Stimulated activated CD8-positive, alpha-beta memory T cell treated with anti-CD3 and anti-CD28 coated beads, Interleukin-7, amount 100 ng/mL, for 48 hours (primary cell): ENCODE data around the gene RFX6.

Experiments used
- DNase-seq, 2 donors: peaks; one replicate each; pipeline ENCODE4 v3.0.0-alpha.2; 2020; ENCODE audit warnings: low read depth in 1 of 2; ENCODE audit errors: extremely low read depth in 1 of 2

Gene RFX6

GRCh38 chr6:116888732-116889360 lies 11.8 kb downstream of the RFX6 start:
- no peak for DNase-seq

GRCh38 chr6:116894669-116895068 lies 17.6 kb downstream of the RFX6 start:
- DNase-seq = no peak

- DNase-seq = no peak
These were observed 18.9 kb downstream of the RFX6 start for GRCh38 chr6:116895935-116896334.

- DNase-seq = no peak
These were observed 25.6 kb downstream of the RFX6 start for GRCh38 chr6:116902634-116903033.

GRCh38 chr6:116922853-116923548 lies 46.0 kb downstream of the RFX6 start:
- DNase-seq = no peak

- DNase-seq = no peak
These were observed 47.2 kb downstream of the RFX6 start for GRCh38 chr6:116924245-116924644.

GRCh38 chr6:116925088-116925794 lies 48.2 kb downstream of the RFX6 start:
- no peak for DNase-seq

GRCh38 chr6:116928677-116929076 lies 51.6 kb downstream of the RFX6 start:
- DNase-seq = no peak

- DNase-seq = no peak
These were observed 52.8 kb downstream of the RFX6 start for GRCh38 chr6:116929825-116930224.

GRCh38 chr6:116931456-116931855 lies 54.4 kb downstream of the RFX6 start:
- no peak for DNase-seq

GRCh38 chr6:116932496-116932895 lies 55.5 kb downstream of the RFX6 start:
- DNase-seq = no peak

- no peak for DNase-seq
These were observed 56.4 kb downstream of the RFX6 start for GRCh38 chr6:116933485-116933884.

GRCh38 chr6:116938305-116938704 lies 61.3 kb downstream of the RFX6 start:
- no peak for DNase-seq

- no peak for DNase-seq
These were observed 64.7 kb downstream of the RFX6 start for GRCh38 chr6:116941727-116942126.

GRCh38 chr6:116945809-116946208 lies 68.8 kb downstream of the RFX6 start:
- no peak for DNase-seq

GRCh38 chr6:116948533-116949304 lies 71.7 kb downstream of the RFX6 start:
- DNase-seq = no peak

GRCh38 chr6:116949964-116950363 lies 72.9 kb downstream of the RFX6 start:
- DNase-seq = no peak

- DNase-seq = no peak
These were observed 77.3 kb downstream of the RFX6 start for GRCh38 chr6:116954335-116954734.

GRCh38 chr6:116954938-116955337 lies 77.9 kb downstream of the RFX6 start:
- DNase-seq = no peak

- DNase-seq = no peak
These were observed 78.7 kb downstream of the RFX6 start for GRCh38 chr6:116955773-116956172.

GRCh38 chr6:116963972-116964371 lies 86.9 kb downstream of the RFX6 start:
- no peak for DNase-seq
